H1 (cell line): Measurements from ENCODE around the gene ITPR1. TPM values are rescaled to one million over a fixed set of nuclear protein-coding genes. Genes with fewer than 3 reads are reported as not detected.
A peak's percentile ranks its signal among the peaks of the same experiment; 100 is the strongest.

ENCODE experiments used
- BRCA1 ChIP-seq: IDR thresholded peaks from 2 replicates; pipeline ENCODE4 v1.6.1; 2012; ENCODE audit warnings: low read depth, low read length, improper control_type of control experiment
- CBX8 ChIP-seq: fragments of 300-800, 300-1000 bp; sonication (generic); IDR thresholded peaks from 2 replicates; pipeline ENCODE4 v1.7.1; 2016; ENCODE audit warnings: low read depth, low read length, borderline replicate concordance
- CEBPB ChIP-seq: IDR thresholded peaks from 2 replicates; pipeline ENCODE4 v1.6.1; 2012; ENCODE audit warnings: low read depth, low read length
- CTCF ChIP-seq, 3 experiments: IDR thresholded peaks; 1 replicate in 2 of 3; 2 replicates in 1 of 3; pipeline versions ENCODE4 v1.5.1 to v1.6.1; 2011; ENCODE audit warnings: low read length in 3 of 3, mild to moderate bottlenecking in 3 of 3, inconsistent platforms in 2 of 3, low read depth in 1 of 3, moderate library complexity in 1 of 3; ENCODE audit not compliant: insufficient read depth in 1 of 3; ENCODE audit errors: control extremely low read depth in 1 of 3
- E2F6 ChIP-seq: IDR thresholded peaks from 2 replicates; pipeline ENCODE4 v1.6.1; 2012; ENCODE audit warnings: inconsistent platforms
- EGR1 ChIP-seq: IDR thresholded peaks from 2 replicates; pipeline ENCODE4 v1.6.1; 2011; ENCODE audit warnings: low read depth, low read length, borderline replicate concordance
- EZH2 ChIP-seq: fragments of 200-600 bp; sonication (generic); IDR thresholded peaks from 2 replicates; pipeline ENCODE4 v1.7.1; 2012; ENCODE audit warnings: low read depth, mild to moderate bottlenecking, moderate library complexity, low read length, inconsistent platforms; ENCODE audit not compliant: severe bottlenecking
- HDAC2 ChIP-seq, 2 experiments: fragments of 300-600 bp in 1 of 2; sonication (generic) in 1 of 2; IDR thresholded peaks; 2 replicates each; pipeline ENCODE4 v1.6.1; 2011 to 2012; ENCODE audit warnings: low read depth in 2 of 2, low read length in 2 of 2, mild to moderate bottlenecking in 2 of 2, moderate library complexity in 2 of 2, borderline replicate concordance in 1 of 2, inconsistent platforms in 1 of 2
- JUN ChIP-seq: IDR thresholded peaks from 2 replicates; pipeline ENCODE4 v1.6.1; 2011; ENCODE audit warnings: low read depth, mild to moderate bottlenecking, improper control_type of control experiment, low read length
- KDM5A ChIP-seq: fragments of 200-600 bp; IDR thresholded peaks from 2 replicates; pipeline ENCODE4 v1.7.1; 2012; ENCODE audit warnings: mild to moderate bottlenecking, low read length, inconsistent platforms, mixed read lengths
- NRF1 ChIP-seq: IDR thresholded peaks from 2 replicates; pipeline ENCODE4 v1.6.1; 2011; ENCODE audit warnings: mild to moderate bottlenecking, low read depth, low read length, improper control_type of control experiment
- SAP30 ChIP-seq: fragments of 300-600 bp; sonication (generic); IDR thresholded peaks from 2 replicates; pipeline ENCODE4 v1.7.1; 2012; ENCODE audit warnings: low read length, moderate library complexity, mild to moderate bottlenecking, inconsistent platforms; ENCODE audit not compliant: insufficient read depth, insufficient replicate concordance
- SIN3A ChIP-seq, 2 experiments: IDR thresholded peaks in 1 of 2; conservative IDR thresholded peaks in 1 of 2; 2 replicates each; pipeline ENCODE4 v1.6.1; 2011 to 2012; ENCODE audit warnings: low read length in 2 of 2, improper control_type of control experiment in 1 of 2, low read depth in 1 of 2, mild to moderate bottlenecking in 1 of 2
- SP1 ChIP-seq: IDR thresholded peaks from 2 replicates; pipeline ENCODE4 v1.6.1; 2011; ENCODE audit warnings: low read depth, low read length
- SP4 ChIP-seq: IDR thresholded peaks from 2 replicates; pipeline ENCODE4 v1.6.1; 2012; ENCODE audit warnings: low read length, inconsistent platforms
- SRF ChIP-seq: IDR thresholded peaks from 2 replicates; pipeline ENCODE4 v1.6.1; 2011; ENCODE audit warnings: mild to moderate bottlenecking, low read depth, low read length, moderate library complexity
- TAF7 ChIP-seq: optimal IDR thresholded peaks from 2 replicates; pipeline ENCODE3; 2011; ENCODE audit warnings: low read depth, mild to moderate bottlenecking, inconsistent platforms, low read length, moderate library complexity, borderline replicate concordance
- TEAD4 ChIP-seq: IDR thresholded peaks from 2 replicates; pipeline ENCODE4 v1.6.1; 2012; ENCODE audit warnings: low read depth, low read length, inconsistent platforms, mixed read lengths
- ZNF274 ChIP-seq: IDR thresholded peaks from 2 replicates; pipeline ENCODE4 v1.7.0; 2012; ENCODE audit warnings: low read length, borderline replicate concordance; ENCODE audit errors: extremely low read depth
- polyA plus RNA-seq, 7 experiments: library from polyadenylated mRNA; depleted of rRNA in 3 of 7; stranded (reverse) in 5 of 7; unstranded in 2 of 7; fragments of >200 nt in 5 of 7; fragments of 200-250 nt in 2 of 7; gene quantifications; 1 replicate in 5 of 7; 2 replicates in 1 of 7; 4 replicates in 1 of 7; pipeline versions ENCODE4 v1.2.1 to v1.2.3, GENCODE V29; 2011 to 2013; ENCODE audit warnings: missing spikeins in 2 of 7, mixed read lengths in 2 of 7
- total RNA-seq: library from RNA; stranded (reverse); fragmentation: NEBNext Ultra II Directional; extraction: Animal tissue kit (Norgen Biotek cat#: 25700); gene quantifications from 2 replicates; pipeline ENCODE4 v1.2.1, GENCODE V29; 2021

The ITPR1 gene
- total and polyA plus RNA-seq, 2 of the 8 experiments (the other 6 are each of a cell fraction or from before 2014, with no cell fraction given) = 2.5 to 16.3 TPM

GRCh38 chr3:4493014-4493940, at the start of gene ITPR1 (continued):
- TF ChIP-seq JUN (no peak), SAP30 (no peak), CEBPB (no peak), ZNF274 (no peak), SRF (no peak), TAF7 (peak; percentile 98), SP4 (0 out of 2 replicates have a peak, but pooled peaks have one; percentile 58), CBX8 (no peak), EZH2 (no peak), HDAC2 (IDR thresholded peaks at IDR 0.05; ENCODE audit: borderline replicate concordance in 1 of 2, low read depth in 2 of 2, low read length in 2 of 2) (no peak), KDM5A (no peak), E2F6 (no peak; the same call in 1 of the 2 replicates), SP1 (0 out of 2 replicates have a peak, but pooled peaks have one; percentile 20), BRCA1 (no peak), NRF1 (0 out of 2 replicates have a peak, but pooled peaks have one; percentile 10), SIN3A (conservative IDR thresholded peaks at IDR 0.05 in 1 of 2, IDR thresholded peaks at IDR 0.05 in 1 of 2; ENCODE audit: low read depth in 1 of 2, low read length in 2 of 2) (peak in 1 of 2 experiments; percentile 15; a peak in 1 of 4 replicates), TEAD4 (no peak), CTCF (IDR thresholded peaks at IDR 0.05; ENCODE audit: control extremely low read depth in 1 of 3, insufficient read depth in 1 of 3, low read depth in 1 of 3, low read length in 3 of 3) (no peak), EGR1 (peak; percentile 29; the same call in 1 of the 2 replicates)
